ENCODE measurements around the gene URAD. TPM values are rescaled to one million over a fixed set of nuclear protein-coding genes. Genes with fewer than 3 reads are reported as not detected.

Gene URAD
- total RNA-seq, 1 donor from 2014 or later = 0.26 TPM

DNA sequence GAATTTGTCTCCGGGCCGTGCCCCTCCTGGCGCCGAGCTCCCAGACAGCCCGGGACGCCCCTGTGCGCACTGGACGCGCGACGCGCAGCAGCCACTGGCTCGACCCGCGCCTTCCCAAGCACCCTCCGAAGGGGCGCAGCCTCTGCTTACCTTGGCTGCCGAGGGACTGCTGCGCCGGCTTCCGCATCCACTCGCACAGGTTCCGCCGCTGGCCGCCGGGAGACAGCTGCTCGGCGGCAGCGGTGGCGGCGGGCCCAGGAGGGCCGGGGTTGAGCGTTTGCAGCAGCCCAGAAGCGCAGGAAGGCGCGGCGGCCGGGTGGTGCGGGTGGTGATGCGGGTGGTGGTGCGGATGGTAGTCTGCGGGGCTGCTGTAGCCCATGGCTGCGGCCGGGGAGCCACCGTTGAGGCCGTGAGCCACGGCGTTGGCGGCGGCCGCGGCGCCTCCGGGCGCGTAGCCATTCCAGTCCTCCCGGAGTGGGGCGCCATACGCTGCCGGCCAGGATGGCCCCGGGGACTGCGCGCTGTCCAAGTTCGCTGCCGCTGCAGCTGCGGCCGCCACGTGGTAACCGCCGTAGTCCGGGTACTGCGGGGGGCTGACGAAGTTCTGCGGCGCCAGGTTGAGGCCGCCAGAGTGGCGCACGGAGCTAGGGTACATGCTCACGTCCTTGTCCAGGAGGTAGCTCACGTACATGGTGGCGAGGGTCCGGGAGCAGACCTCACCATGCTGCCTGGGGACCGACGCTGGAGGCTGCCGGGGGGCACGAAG lies 20.0 kb downstream of the URAD start:
- H3K36me3 Mint-ChIP-seq (ENCODE audit: low read depth) = no peaks in the 10 kb centered on the region
- H3K27ac Mint-ChIP-seq (ENCODE audit: unreplicated experiment) = no peak overlapping the region
- H3K27me3 Mint-ChIP-seq (ENCODE audit: low read depth) = peaks cover 100% of the 10 kb centered on the region
- no peak for DNase-seq (ENCODE audit: low read depth, low spot score)
- H3K4me3 Mint-ChIP-seq = no peak overlapping the region
- TF ChIP-seq, protein P1, sequence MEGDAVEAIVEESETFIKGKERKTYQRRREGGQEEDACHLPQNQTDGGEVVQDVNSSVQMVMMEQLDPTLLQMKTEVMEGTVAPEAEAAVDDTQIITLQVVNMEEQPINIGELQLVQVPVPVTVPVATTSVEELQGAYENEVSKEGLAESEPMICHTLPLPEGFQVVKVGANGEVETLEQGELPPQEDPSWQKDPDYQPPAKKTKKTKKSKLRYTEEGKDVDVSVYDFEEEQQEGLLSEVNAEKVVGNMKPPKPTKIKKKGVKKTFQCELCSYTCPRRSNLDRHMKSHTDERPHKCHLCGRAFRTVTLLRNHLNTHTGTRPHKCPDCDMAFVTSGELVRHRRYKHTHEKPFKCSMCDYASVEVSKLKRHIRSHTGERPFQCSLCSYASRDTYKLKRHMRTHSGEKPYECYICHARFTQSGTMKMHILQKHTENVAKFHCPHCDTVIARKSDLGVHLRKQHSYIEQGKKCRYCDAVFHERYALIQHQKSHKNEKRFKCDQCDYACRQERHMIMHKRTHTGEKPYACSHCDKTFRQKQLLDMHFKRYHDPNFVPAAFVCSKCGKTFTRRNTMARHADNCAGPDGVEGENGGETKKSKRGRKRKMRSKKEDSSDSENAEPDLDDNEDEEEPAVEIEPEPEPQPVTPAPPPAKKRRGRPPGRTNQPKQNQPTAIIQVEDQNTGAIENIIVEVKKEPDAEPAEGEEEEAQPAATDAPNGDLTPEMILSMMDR (conservative IDR thresholded peaks at IDR 0.05) = no peak
- peaks cover 33% of the 10 kb centered on the region for H3K4me1 Mint-ChIP-seq
- no peaks in the 10 kb centered on the region for H3K9me3 Mint-ChIP-seq

DNA sequence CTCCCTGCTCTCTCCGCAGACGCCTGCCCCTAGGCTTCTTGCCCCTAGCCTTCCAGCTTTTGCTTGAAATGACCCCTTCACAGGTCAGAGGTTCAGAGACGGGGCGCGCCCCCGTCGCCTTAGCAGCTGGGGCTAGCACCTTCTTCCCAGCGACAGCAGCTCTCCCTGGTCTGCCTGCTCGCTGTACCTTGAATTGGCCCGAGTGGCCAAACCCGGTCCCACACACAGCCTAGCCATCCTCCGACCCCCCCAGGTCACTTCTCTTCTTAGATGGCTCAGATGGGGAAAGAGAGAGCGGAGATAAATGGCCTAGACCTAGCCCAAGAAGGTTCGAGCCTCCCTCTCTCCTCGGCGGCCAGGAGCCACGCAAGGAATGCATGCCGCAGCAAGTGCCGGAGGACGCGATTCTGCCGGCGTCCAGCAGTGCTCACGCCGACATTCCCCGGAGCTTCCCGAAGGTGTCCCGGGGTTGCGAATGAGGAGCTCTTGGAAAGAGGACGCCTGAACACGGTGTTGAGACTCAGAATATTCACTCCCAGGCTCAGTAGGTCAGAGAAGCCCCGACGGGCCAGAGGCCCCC lies 20.7 kb downstream of the URAD start:
- no peak overlapping the region for H3K27ac Mint-ChIP-seq (ENCODE audit: unreplicated experiment)
- peak overlapping the region; percentile 34 for H3K4me3 Mint-ChIP-seq
- TF ChIP-seq, protein P1 (conservative IDR thresholded peaks at IDR 0.05) = no peak
- no peak for DNase-seq (ENCODE audit: low read depth, low spot score)
- peaks cover 33% of the 10 kb centered on the region for H3K4me1 Mint-ChIP-seq
- H3K36me3 Mint-ChIP-seq (ENCODE audit: low read depth) = no peaks in the 10 kb centered on the region
- no peaks in the 10 kb centered on the region for H3K9me3 Mint-ChIP-seq
- peaks cover 100% of the 10 kb centered on the region for H3K27me3 Mint-ChIP-seq (ENCODE audit: low read depth)

DNA sequence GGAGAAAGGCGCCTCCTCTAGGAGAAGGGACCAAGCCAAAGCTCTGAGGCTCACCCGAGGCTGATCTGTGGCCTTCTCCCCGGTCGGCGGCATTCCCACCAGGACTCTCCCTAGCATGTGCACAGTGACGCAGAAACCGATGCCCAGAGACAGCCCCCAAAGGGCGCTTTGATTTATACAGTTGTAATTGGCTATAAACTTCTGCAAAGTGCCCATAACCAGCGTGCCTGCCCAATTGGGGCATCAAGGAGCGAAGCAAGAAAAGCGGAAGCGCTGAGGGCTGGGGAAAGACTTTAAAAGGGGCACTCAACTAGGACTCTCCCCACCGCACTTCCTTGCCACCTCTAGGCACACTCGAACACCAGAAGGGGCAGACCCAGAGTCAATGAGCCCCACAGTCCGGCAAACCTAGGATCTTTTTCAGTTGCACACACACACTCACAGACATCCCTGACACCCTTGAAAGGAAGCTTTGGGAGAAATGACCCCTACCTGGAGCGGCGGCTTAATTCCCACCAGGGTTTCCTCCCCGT lies 21.2 kb downstream of the URAD start:
- H3K4me1 Mint-ChIP-seq = peaks cover 33% of the 10 kb centered on the region
- H3K27ac Mint-ChIP-seq (ENCODE audit: unreplicated experiment) = no peak overlapping the region
- no peaks in the 10 kb centered on the region for H3K9me3 Mint-ChIP-seq

DNA sequence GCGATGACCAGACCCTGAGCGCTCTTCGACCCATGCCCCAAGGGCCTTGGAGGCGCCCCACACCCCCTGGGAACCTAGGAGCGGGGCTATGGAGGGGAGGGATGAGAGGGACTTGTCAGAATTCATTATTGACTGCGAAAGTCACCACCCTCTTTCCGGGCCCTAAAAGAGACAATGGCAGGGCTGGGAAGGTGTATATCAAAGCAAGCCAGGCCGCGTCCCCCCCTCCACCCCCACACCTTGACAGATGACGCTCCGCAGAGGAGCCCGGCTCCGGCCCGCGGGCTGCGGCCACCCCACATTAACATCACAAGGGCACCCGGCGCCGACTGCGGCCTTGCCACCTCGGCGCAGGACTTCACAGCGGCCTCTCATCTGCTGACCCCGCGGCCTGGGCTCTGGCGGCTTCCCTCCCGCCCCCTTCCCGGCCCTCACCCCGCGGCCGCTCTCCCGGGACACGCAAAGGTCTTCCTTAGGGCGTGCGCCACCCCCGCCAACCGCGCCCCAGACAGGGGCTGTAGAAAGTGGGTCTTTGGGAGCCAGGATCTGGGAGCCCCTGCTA lies 21.8 kb downstream of the URAD start:
- DNase-seq (ENCODE audit: low read depth, low spot score) = no peak
- Mint-ChIP-seq H3K9me3 (no peaks in the 10 kb centered on the region), H3K27me3 (ENCODE audit: low read depth) (peaks cover 100% of the 10 kb centered on the region), H3K4me1 (peaks cover 33% of the 10 kb centered on the region), H3K36me3 (ENCODE audit: low read depth) (no peaks in the 10 kb centered on the region), H3K4me3 (no peak overlapping the region), H3K27ac (ENCODE audit: unreplicated experiment) (no peak overlapping the region)
- TF ChIP-seq, protein P1 (conservative IDR thresholded peaks at IDR 0.05) = no peak

More for the DNA sequence above, 21.2 kb downstream of the URAD start:
- peak overlapping the region; percentile 67 for H3K4me3 Mint-ChIP-seq
- DNase-seq (ENCODE audit: low read depth, low spot score) = no peak
- no peaks in the 10 kb centered on the region for H3K36me3 Mint-ChIP-seq (ENCODE audit: low read depth)
- TF ChIP-seq, protein P1 (conservative IDR thresholded peaks at IDR 0.05) = no peak
- peaks cover 100% of the 10 kb centered on the region for H3K27me3 Mint-ChIP-seq (ENCODE audit: low read depth)

DNA sequence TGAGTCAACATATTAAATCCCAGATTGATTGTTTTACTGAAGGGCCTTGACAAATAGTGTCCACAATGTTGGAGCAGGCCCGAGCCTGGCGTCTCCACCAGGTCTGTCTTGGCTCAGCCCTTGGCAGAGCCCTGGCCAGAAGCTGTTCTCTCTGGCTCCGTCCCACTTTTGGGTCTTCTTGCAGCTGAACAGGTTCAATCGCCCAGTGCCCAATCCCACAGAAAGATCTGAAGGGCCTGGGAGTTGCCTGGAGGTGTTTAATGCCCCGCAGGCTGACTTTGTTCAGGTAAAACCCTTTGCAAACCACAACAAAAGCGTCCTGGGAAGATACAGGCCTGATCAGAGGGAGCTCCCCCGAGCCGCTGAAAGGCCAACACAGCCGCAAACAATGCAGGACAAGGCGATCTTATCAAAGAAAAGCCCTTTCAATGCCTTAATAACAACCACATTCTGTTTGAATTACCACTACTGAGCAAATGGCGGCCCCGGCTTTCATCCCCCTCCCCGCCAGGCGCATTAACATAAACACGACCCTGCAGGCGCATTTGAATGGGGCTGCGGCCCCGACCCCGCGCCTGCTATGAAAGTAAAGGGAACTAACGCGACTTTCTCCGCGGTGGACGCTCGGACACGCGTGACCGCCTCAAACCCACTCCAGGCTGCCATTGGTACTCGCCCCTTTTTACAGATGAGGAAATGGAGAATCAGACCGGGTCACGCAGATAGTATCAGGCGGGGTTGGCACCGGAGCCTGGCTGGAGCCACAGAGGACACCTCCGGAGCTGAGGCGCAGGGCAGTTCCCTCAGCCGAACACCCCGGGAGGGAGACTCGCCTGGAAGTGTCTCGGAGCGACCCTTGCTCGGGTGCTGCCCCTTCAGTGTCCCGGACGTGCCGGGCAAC lies 22.5 kb downstream of the URAD start:
- no peak for DNase-seq (ENCODE audit: low read depth, low spot score)
- no peak overlapping the region for H3K27ac Mint-ChIP-seq (ENCODE audit: unreplicated experiment)
- H3K36me3 Mint-ChIP-seq (ENCODE audit: low read depth) = no peaks in the 10 kb centered on the region
- peaks cover 27% of the 10 kb centered on the region for H3K4me1 Mint-ChIP-seq
- TF ChIP-seq, protein P1 (conservative IDR thresholded peaks at IDR 0.05) = no peak
- H3K4me3 Mint-ChIP-seq = peak overlapping the region; percentile 77
- peaks cover 100% of the 10 kb centered on the region for H3K27me3 Mint-ChIP-seq (ENCODE audit: low read depth)
- H3K9me3 Mint-ChIP-seq = no peaks in the 10 kb centered on the region

Measured in neural crest cell (in vitro differentiated cells).